WTC11 (cell line): Measurements from ENCODE around the gene AUH. TPM values are rescaled to one million over a fixed set of nuclear protein-coding genes. Genes with fewer than 3 reads are reported as not detected.

Source experiments
- ATAC-seq: fragments of 200-7000 bp; cut with Tn5 transposase; 2 replicates; pipeline ENCODE4 v1.10.0; 2021; ENCODE audit warnings: mild to moderate bottlenecking, moderate library complexity
- CTCF ChIA-PET: fragments of 300-600 bp; sonication (Branson Sonifier 250); formaldehyde crosslinking; loops from one replicate; lab custom pipeline; 2021; ENCODE audit warnings: antibody characterized with exemption; lab: Charles Lee
- POLR2A ChIA-PET: fragments of 350-600 bp; sonication (Branson Sonifier 250); formaldehyde crosslinking; loops from one replicate; lab custom pipeline; 2021; ENCODE audit warnings: antibody characterized with exemption; lab: Charles Lee
- DNase-seq: peaks from one replicate; pipeline ENCODE4 v3.0.0; 2021; ENCODE audit warnings: low spot score
- H3K27ac Mint-ChIP-seq: 2 replicates; pipeline ENCODE4 v1.8.0; 2021; ENCODE audit warnings: mixed read lengths
- H3K27me3 Mint-ChIP-seq: 2 replicates; pipeline ENCODE4 v1.8.0; 2021; ENCODE audit warnings: low read depth, mild to moderate bottlenecking, moderate library complexity, mixed read lengths
- H3K36me3 Mint-ChIP-seq: 2 replicates; pipeline ENCODE4 v1.8.0; 2021; ENCODE audit warnings: mixed read lengths
- H3K4me1 Mint-ChIP-seq: 2 replicates; pipeline ENCODE4 v1.8.0; 2022; ENCODE audit warnings: mixed read lengths
- H3K4me3 Mint-ChIP-seq: 2 replicates; pipeline ENCODE4 v1.8.0; 2021; ENCODE audit warnings: mild to moderate bottlenecking, moderate library complexity, mixed read lengths
- H3K9me3 Mint-ChIP-seq: 2 replicates; pipeline ENCODE4 v1.8.0; 2021; ENCODE audit warnings: mixed read lengths
- FOXJ3 ChIP-seq: sonication (generic); formaldehyde crosslinking; IDR thresholded peaks from 2 replicates; pipeline ENCODE4 v1.9.0; 2021; ENCODE audit warnings: missing genetic modification reagents, mild to moderate bottlenecking, borderline replicate concordance
- FOXP1 ChIP-seq: sonication (generic); formaldehyde crosslinking; IDR thresholded peaks from 2 replicates; pipeline ENCODE4 v1.8.0; 2022; ENCODE audit warnings: missing genetic modification reagents, mild to moderate bottlenecking, moderate library complexity, borderline replicate concordance
- GTF2I ChIP-seq: fragments of 250-450 bp; sonication (Bioruptor Pico); conservative IDR thresholded peaks from 2 replicates; pipeline ENCODE4 v1.4.0; 2021; ENCODE audit warnings: mild to moderate bottlenecking
- NFYB ChIP-seq: sonication (generic); formaldehyde crosslinking; conservative IDR thresholded peaks from 2 replicates; pipeline ENCODE4 v1.8.0; 2022; ENCODE audit warnings: low read depth, missing genetic modification reagents
- RELA ChIP-seq: sonication (generic); formaldehyde crosslinking; IDR thresholded peaks from 2 replicates; pipeline ENCODE4 v1.8.1; 2022; ENCODE audit warnings: missing genetic modification reagents, mild to moderate bottlenecking, borderline replicate concordance
- SMAD3 ChIP-seq: sonication (generic); formaldehyde crosslinking; IDR thresholded peaks from 2 replicates; pipeline ENCODE4 v1.8.0; 2022; ENCODE audit warnings: missing genetic modification reagents, mild to moderate bottlenecking, borderline replicate concordance
- TEAD1 ChIP-seq: sonication (generic); formaldehyde crosslinking; IDR thresholded peaks from 2 replicates; pipeline ENCODE4 v1.8.0; 2022; ENCODE audit warnings: mild to moderate bottlenecking, missing genetic modification reagents
- ZNF138 ChIP-seq: sonication (generic); formaldehyde crosslinking; conservative IDR thresholded peaks from 2 replicates; pipeline ENCODE4 v1.8.1; 2022; ENCODE audit warnings: mild to moderate bottlenecking, moderate library complexity, missing genetic modification reagents
- total RNA-seq: library from RNA; stranded (reverse); gene quantifications from 3 replicates; pipeline ENCODE4 v1.2.3, GENCODE V29; 2021
- TF ChIP-seq, protein P1 (sequence below): fragments of 250-450 bp; sonication (Bioruptor Pico); IDR thresholded peaks from 2 replicates; pipeline ENCODE4 v2.1.2; 2022; ENCODE audit warnings: mild to moderate bottlenecking, moderate library complexity
- TF ChIP-seq, protein P2 (sequence below): sonication (generic); formaldehyde crosslinking; IDR thresholded peaks from 2 replicates; pipeline ENCODE4 v1.8.0; 2022; ENCODE audit warnings: mild to moderate bottlenecking, missing genetic modification reagents
- TF ChIP-seq, protein P3 (sequence below): fragments of 250-450 bp; sonication (Bioruptor Pico); conservative IDR thresholded peaks from 2 replicates; pipeline ENCODE4 v1.9.0; 2021; ENCODE audit warnings: mild to moderate bottlenecking
- TF ChIP-seq, protein P4 (sequence below): sonication (generic); formaldehyde crosslinking; IDR thresholded peaks from 2 replicates; pipeline ENCODE4 v1.8.1; 2022; ENCODE audit warnings: mild to moderate bottlenecking, missing genetic modification reagents, moderate library complexity, borderline replicate concordance
- TF ChIP-seq, protein P5 (sequence below): sonication (generic); formaldehyde crosslinking; IDR thresholded peaks from 2 replicates; pipeline ENCODE4 v1.8.0; 2023; ENCODE audit warnings: missing genetic modification reagents, mild to moderate bottlenecking, borderline replicate concordance
- TF ChIP-seq, protein P6 (sequence below): sonication (generic); formaldehyde crosslinking; IDR thresholded peaks from 2 replicates; pipeline ENCODE4 v1.8.0; 2022; ENCODE audit warnings: mild to moderate bottlenecking, missing genetic modification reagents
- TF ChIP-seq, protein P7 (sequence below): sonication (generic); formaldehyde crosslinking; IDR thresholded peaks from 2 replicates; pipeline ENCODE4 v1.8.1; 2023; ENCODE audit warnings: mild to moderate bottlenecking, missing genetic modification reagents, moderate library complexity
- TF ChIP-seq, protein P8 (sequence below): sonication (generic); formaldehyde crosslinking; IDR thresholded peaks from 2 replicates; pipeline ENCODE4 v1.8.1; 2022; ENCODE audit warnings: low read depth, mild to moderate bottlenecking, moderate library complexity, missing genetic modification reagents, borderline replicate concordance

The AUH gene
- total RNA-seq, 1 experiment from 2014 or later: 30.4 TPM

DNA sequence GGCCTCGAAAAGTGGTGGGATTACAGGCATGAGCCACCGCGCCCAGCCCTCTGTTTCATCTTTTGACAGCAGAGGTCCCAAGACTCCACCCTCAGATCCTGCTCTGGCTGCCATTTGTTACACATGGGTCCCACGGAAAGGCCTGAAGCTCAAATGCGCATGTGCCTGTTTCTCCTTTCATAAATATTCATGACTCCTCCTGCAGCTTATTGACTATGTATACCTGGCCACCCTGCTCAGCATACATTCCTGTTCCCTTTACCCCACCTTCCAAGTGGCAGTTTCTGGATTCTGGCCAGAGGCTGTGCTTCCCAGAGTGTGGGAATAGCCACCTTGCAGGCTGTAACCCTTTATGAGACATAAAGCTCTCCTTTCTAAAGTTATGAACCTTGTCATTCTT, 46.5 kb downstream of the AUH start:
- CTCF ChIA-PET: no interaction called here
- TF ChIP-seq NFYB (CRISPR knock-in tag) (no peak), TEAD1 (CRISPR knock-in tag) (no peak), GTF2I (CRISPR knock-in tag) (no peak), SMAD3 (CRISPR knock-in tag) (no peak), ZNF138 (CRISPR knock-in tag) (no peak), FOXP1 (CRISPR knock-in tag) (no peak)
- TF ChIP-seq, protein P1, sequence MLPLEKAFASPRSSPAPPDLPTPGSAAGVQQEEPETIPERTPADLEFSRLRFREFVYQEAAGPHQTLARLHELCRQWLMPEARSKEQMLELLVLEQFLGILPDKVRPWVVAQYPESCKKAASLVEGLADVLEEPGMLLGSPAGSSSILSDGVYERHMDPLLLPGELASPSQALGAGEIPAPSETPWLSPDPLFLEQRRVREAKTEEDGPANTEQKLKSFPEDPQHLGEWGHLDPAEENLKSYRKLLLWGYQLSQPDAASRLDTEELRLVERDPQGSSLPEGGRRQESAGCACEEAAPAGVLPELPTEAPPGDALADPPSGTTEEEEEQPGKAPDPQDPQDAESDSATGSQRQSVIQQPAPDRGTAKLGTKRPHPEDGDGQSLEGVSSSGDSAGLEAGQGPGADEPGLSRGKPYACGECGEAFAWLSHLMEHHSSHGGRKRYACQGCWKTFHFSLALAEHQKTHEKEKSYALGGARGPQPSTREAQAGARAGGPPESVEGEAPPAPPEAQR: no peak
- TF ChIP-seq, protein P2, sequence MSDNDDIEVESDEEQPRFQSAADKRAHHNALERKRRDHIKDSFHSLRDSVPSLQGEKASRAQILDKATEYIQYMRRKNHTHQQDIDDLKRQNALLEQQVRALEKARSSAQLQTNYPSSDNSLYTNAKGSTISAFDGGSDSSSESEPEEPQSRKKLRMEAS (CRISPR knock-in tag): 0 out of 2 replicates have a peak, but pooled peaks have one; percentile 29
- TF ChIP-seq, protein P3, sequence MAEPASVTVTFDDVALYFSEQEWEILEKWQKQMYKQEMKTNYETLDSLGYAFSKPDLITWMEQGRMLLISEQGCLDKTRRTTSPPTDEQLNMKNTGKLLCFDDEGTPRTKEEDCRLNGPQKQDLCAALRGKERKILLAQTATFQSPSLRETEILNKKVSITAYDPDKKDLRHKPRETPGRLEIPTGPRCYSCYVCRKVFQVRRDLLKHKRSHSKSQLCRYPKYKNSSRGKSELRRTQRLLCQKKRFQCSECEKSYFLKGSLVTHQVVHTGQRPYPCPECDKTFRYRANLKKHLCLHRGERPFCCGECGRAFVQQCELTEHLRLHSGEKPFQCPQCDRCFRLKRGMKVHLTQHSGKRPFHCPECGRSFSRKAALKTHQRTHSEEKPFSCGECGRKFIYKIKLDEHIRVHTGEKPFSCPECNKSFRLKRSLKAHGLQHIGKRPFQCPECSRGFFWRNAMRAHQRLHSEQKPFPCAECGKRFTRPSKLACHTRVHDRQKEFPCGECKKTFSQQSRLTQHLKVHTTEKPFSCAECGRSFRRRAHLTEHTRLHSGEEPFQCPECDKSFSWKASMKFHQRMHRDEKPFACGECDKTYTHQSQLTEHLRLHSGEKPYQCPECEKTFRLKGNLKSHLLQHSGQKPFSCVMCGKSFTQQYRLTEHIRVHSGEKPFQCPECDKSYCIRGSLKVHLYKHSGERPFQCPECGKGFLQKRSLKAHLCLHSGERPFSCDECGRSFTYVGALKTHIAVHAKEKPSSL (CRISPR knock-in tag): no peak
- peak; percentile 37 for DNase-seq
- H3K27me3 Mint-ChIP-seq: no peaks in the 10 kb centered on the region
- H3K36me3 Mint-ChIP-seq: peaks cover 6% of the 10 kb centered on the region
- no peak overlapping the region for H3K27ac Mint-ChIP-seq
- H3K9me3 Mint-ChIP-seq: no peaks in the 10 kb centered on the region
- POLR2A ChIA-PET: no interaction called here
- peak; percentile 86 for ATAC-seq
- no peak overlapping the region for H3K4me3 Mint-ChIP-seq
- peaks cover 31% of the 10 kb centered on the region for H3K4me1 Mint-ChIP-seq

DNA sequence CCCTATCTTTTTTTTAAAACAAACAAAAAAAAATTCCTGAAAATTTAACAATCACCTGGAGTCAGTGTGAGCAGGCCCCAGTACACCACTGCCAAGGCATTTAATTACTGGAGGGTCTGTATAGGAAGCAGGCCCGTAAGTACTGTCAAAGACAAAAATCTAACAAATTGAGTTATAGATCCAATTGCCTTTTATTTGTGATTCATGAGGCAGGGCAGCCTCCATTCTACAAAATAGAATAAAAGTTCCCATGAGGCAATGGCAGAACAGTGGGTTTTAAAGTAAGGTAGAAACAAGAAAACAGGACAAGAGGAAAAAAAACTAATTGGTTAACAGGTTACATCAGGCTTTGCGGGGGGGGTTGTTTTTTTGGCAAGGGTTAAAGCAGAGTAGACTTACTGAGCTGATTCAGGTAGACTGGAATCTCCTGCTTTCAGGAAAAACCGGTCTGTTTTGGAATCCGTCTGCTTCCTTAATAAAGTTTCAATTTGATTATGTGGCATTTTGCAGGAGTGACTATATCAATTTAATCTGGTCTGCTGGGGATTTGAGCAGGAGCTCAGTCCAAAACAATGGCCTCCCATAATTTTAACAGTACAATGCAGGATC, 48.9 kb downstream of the AUH start:
- CTCF ChIA-PET: no interaction called here
- ATAC-seq (no peak), DNase-seq (no peak)
- Mint-ChIP-seq H3K27me3 (no peaks in the 10 kb centered on the region), H3K4me1 (peaks cover 22% of the 10 kb centered on the region), H3K9me3 (0 out of 2 replicates have a peak, but pooled peaks cover 4% of the 10 kb centered on the region), H3K27ac (peak overlapping the region; percentile 53; the same call in 1 of the 2 replicates), H3K36me3 (peaks cover 11% of the 10 kb centered on the region), H3K4me3 (no peak overlapping the region)
- POLR2A ChIA-PET: no interaction called here
- TF ChIP-seq, protein P4, sequence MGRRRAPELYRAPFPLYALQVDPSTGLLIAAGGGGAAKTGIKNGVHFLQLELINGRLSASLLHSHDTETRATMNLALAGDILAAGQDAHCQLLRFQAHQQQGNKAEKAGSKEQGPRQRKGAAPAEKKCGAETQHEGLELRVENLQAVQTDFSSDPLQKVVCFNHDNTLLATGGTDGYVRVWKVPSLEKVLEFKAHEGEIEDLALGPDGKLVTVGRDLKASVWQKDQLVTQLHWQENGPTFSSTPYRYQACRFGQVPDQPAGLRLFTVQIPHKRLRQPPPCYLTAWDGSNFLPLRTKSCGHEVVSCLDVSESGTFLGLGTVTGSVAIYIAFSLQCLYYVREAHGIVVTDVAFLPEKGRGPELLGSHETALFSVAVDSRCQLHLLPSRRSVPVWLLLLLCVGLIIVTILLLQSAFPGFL (CRISPR knock-in tag): no peak
- TF ChIP-seq FOXJ3 (CRISPR knock-in tag): no peak

DNA sequence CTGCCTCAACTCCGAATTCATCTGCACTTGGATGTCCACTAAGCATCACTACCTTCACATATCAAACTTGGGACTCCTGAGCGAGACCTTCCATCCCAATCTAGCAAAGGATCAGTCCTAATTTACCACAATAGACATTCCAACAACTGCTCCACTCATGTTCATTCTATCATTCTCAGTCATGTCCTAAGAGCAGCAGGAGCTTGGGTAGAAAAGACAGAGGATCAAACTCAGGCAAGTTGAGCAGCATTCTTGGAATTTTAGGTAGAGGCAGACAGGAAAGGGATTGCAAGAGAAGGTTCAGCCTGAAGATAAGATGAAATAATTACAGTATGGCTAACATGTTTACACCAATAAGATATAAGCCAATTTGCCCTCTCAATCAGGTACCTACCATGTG, 51.7 kb downstream of the AUH start:
- no peak overlapping the region for H3K27ac Mint-ChIP-seq
- TF ChIP-seq, protein P5, sequence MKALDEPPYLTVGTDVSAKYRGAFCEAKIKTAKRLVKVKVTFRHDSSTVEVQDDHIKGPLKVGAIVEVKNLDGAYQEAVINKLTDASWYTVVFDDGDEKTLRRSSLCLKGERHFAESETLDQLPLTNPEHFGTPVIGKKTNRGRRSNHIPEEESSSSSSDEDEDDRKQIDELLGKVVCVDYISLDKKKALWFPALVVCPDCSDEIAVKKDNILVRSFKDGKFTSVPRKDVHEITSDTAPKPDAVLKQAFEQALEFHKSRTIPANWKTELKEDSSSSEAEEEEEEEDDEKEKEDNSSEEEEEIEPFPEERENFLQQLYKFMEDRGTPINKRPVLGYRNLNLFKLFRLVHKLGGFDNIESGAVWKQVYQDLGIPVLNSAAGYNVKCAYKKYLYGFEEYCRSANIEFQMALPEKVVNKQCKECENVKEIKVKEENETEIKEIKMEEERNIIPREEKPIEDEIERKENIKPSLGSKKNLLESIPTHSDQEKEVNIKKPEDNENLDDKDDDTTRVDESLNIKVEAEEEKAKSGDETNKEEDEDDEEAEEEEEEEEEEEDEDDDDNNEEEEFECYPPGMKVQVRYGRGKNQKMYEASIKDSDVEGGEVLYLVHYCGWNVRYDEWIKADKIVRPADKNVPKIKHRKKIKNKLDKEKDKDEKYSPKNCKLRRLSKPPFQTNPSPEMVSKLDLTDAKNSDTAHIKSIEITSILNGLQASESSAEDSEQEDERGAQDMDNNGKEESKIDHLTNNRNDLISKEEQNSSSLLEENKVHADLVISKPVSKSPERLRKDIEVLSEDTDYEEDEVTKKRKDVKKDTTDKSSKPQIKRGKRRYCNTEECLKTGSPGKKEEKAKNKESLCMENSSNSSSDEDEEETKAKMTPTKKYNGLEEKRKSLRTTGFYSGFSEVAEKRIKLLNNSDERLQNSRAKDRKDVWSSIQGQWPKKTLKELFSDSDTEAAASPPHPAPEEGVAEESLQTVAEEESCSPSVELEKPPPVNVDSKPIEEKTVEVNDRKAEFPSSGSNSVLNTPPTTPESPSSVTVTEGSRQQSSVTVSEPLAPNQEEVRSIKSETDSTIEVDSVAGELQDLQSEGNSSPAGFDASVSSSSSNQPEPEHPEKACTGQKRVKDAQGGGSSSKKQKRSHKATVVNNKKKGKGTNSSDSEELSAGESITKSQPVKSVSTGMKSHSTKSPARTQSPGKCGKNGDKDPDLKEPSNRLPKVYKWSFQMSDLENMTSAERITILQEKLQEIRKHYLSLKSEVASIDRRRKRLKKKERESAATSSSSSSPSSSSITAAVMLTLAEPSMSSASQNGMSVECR (CRISPR knock-in tag): no peak
- TF ChIP-seq, protein P6, sequence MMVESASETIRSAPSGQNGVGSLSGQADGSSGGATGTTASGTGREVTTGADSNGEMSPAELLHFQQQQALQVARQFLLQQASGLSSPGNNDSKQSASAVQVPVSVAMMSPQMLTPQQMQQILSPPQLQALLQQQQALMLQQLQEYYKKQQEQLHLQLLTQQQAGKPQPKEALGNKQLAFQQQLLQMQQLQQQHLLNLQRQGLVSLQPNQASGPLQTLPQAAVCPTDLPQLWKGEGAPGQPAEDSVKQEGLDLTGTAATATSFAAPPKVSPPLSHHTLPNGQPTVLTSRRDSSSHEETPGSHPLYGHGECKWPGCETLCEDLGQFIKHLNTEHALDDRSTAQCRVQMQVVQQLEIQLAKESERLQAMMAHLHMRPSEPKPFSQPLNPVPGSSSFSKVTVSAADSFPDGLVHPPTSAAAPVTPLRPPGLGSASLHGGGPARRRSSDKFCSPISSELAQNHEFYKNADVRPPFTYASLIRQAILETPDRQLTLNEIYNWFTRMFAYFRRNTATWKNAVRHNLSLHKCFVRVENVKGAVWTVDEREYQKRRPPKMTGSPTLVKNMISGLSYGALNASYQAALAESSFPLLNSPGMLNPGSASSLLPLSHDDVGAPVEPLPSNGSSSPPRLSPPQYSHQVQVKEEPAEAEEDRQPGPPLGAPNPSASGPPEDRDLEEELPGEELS (CRISPR knock-in tag): no peak
- no peak for TF ChIP-seq SMAD3 (CRISPR knock-in tag)
- TF ChIP-seq, protein P7, sequence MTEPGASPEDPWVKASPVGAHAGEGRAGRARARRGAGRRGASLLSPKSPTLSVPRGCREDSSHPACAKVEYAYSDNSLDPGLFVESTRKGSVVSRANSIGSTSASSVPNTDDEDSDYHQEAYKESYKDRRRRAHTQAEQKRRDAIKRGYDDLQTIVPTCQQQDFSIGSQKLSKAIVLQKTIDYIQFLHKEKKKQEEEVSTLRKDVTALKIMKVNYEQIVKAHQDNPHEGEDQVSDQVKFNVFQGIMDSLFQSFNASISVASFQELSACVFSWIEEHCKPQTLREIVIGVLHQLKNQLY (CRISPR knock-in tag): no peak
- TF ChIP-seq, protein P8, sequence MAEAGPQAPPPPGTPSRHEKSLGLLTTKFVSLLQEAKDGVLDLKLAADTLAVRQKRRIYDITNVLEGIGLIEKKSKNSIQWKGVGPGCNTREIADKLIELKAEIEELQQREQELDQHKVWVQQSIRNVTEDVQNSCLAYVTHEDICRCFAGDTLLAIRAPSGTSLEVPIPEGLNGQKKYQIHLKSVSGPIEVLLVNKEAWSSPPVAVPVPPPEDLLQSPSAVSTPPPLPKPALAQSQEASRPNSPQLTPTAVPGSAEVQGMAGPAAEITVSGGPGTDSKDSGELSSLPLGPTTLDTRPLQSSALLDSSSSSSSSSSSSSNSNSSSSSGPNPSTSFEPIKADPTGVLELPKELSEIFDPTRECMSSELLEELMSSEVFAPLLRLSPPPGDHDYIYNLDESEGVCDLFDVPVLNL: no peak
- no peak for TF ChIP-seq RELA (CRISPR knock-in tag)
- DNase-seq: no peak
- H3K4me1 Mint-ChIP-seq: no peaks in the 10 kb centered on the region
- H3K9me3 Mint-ChIP-seq: 0 out of 2 replicates have a peak, but pooled peaks cover 4% of the 10 kb centered on the region
- CTCF ChIA-PET: no interaction called here
- no peaks in the 10 kb centered on the region for H3K27me3 Mint-ChIP-seq
- POLR2A ChIA-PET: interaction anchor here (1.1 kb wide), 1 partner anchor 13 kb away, joined by 3 read pairs; no protein-coding TSS in a partner anchor
- H3K36me3 Mint-ChIP-seq: peaks cover 11% of the 10 kb centered on the region
- no peak overlapping the region for H3K4me3 Mint-ChIP-seq
- no peak for ATAC-seq
